ENCODE data around the gene GMPPB.

- TF ChIP-seq CTCF (IDR thresholded peaks at IDR 0.05; ENCODE audit: insufficient read depth, low read length, poor library complexity, severe bottlenecking) (peak; percentile 67), EZH2phosphoT487 (conservative IDR thresholded peaks at IDR 0.05; ENCODE audit: low read length) (no peak)
These were observed 20.3 kb downstream of the GMPPB start for GRCh38 chr3:49703443-49703927.

All from SU-DHL-6 (cell line).